ENCODE measurements around the gene COL6A3. TPM values are rescaled to one million over a fixed set of nuclear protein-coding genes. Genes with fewer than 3 reads are reported as not detected.

Gene COL6A3
- total RNA-seq, 1 experiment from 2014 or later: 1.2 TPM

- RAD21 ChIA-PET (ENCODE audit: low non-redundant PET in 1 of 2, low total read pairs in 2 of 2, uncharacterized antibody in 2 of 2, unreplicated experiment in 2 of 2): no interaction called here
- DNase-seq (ENCODE audit: low read depth, low spot score): no peak
- H3K4me2 ChIP-seq (ENCODE audit: low read length): no peak overlapping the region
These were observed 133.7 kb downstream of the COL6A3 start for GRCh38 chr2:237280229-237280628.

More at GRCh38 chr2:237280229-237280628, 133.7 kb downstream of the COL6A3 start:
- H3K9me3 ChIP-seq (ENCODE audit: control insufficient read depth in 1 of 2, insufficient read depth in 1 of 2, low read depth in 1 of 2, low read length in 2 of 2): no peaks in the 10 kb centered on the region
- no peak overlapping the region for H3K27ac ChIP-seq (ENCODE audit: low read depth, low read length)
- intact Hi-C loops (cut with micrococcal nuclease): no loop called here
- peaks cover 0 to 11% of the 10 kb centered on the region in 2 experiments; a peak in 2 of 4 replicates for H3K4me1 ChIP-seq (ENCODE audit: control insufficient read depth in 1 of 2, insufficient read depth in 2 of 2, low read length in 2 of 2)
- no peaks in the 10 kb centered on the region for H3K9me2 ChIP-seq (ENCODE audit: insufficient read depth)
- POLR2A ChIA-PET: no interaction called here
- CTCF ChIA-PET: no interaction called here
- no peaks in the 10 kb centered on the region for H3K79me2 ChIP-seq (ENCODE audit: insufficient read depth, low read length)
- no peak overlapping the region for H2AFZ ChIP-seq (ENCODE audit: low read depth, low read length, poor library complexity, severe bottlenecking)
- H3K4me3 ChIP-seq (replicated peaks in 1 of 2; ENCODE audit: low read depth in 1 of 2, low read length in 2 of 2): no peak overlapping the region
- H3K9ac ChIP-seq (ENCODE audit: low read length): no peak overlapping the region
- no peaks in the 10 kb centered on the region for H3K36me3 ChIP-seq (ENCODE audit: control insufficient read depth in 1 of 2, insufficient read depth in 2 of 2, low read length in 2 of 2)
- H4K20me1 ChIP-seq (ENCODE audit: insufficient read depth): no peaks in the 10 kb centered on the region
- no peak for ATAC-seq
- BruUV-seq (replicated peaks): no TSS peak
- TF ChIP-seq CTCF (IDR thresholded peaks at IDR 0.05 in 2 of 3, conservative IDR thresholded peaks at IDR 0.05 in 1 of 3; ENCODE audit: borderline replicate concordance in 1 of 3, insufficient read depth in 1 of 3, low read depth in 2 of 3, low read length in 2 of 3) (no peak), POLR2AphosphoS5 (IDR thresholded peaks at IDR 0.05; ENCODE audit: low read depth, low read length) (no peak), POLR2A (IDR thresholded peaks at IDR 0.05; ENCODE audit: borderline replicate concordance, extremely low read depth, insufficient read depth, insufficient read length) (no peak), SRF (IDR thresholded peaks at IDR 0.05; ENCODE audit: low read depth) (no peak), SP1 (IDR thresholded peaks at IDR 0.05; ENCODE audit: low read depth) (no peak), EZH2phosphoT487 (IDR thresholded peaks at IDR 0.05; ENCODE audit: borderline replicate concordance) (no peak), ZNF274 (IDR thresholded peaks at IDR 0.05; ENCODE audit: low read depth, low read length) (no peak), ZBTB33 (IDR thresholded peaks at IDR 0.05; ENCODE audit: extremely low read depth, insufficient replicate concordance, low read length) (no peak), TCF7L2 (IDR thresholded peaks at IDR 0.05; ENCODE audit: borderline replicate concordance, extremely low read depth, insufficient read depth, insufficient read length) (no peak), ZFX (IDR thresholded peaks at IDR 0.05) (no peak), ATF3 (IDR thresholded peaks at IDR 0.05) (no peak), REST (IDR thresholded peaks at IDR 0.05; ENCODE audit: low read depth) (no peak), SIN3A (IDR thresholded peaks at IDR 0.05; ENCODE audit: low read depth) (no peak), JUND (IDR thresholded peaks at IDR 0.05) (no peak), MAX (IDR thresholded peaks at IDR 0.05) (no peak), RAD21 (IDR thresholded peaks at IDR 0.05; ENCODE audit: low read depth) (no peak)
- no peaks in the 10 kb centered on the region for H3K27me3 ChIP-seq (ENCODE audit: insufficient read depth, low read length)
